Ovary (tissue), 3 donors: Measurements from ENCODE around the gene NDST1.

Experiments
- EP300 ChIP-seq: sonication (generic); formaldehyde crosslinking; IDR thresholded peaks from one replicate; pipeline ENCODE4 v1.6.1; 2017; ENCODE audit warnings: antibody characterized with exemption
- POLR2A ChIP-seq: fragments of 450-650 bp; IDR thresholded peaks from one replicate; pipeline ENCODE4 v1.6.1; 2017; ENCODE audit warnings: antibody characterized with exemption, mild to moderate bottlenecking, moderate library complexity
- TF ChIP-seq, protein P1 (sequence below), 3 donors: fragments of 450-650 bp in 2 of 3; fragments of 200-600 bp in 1 of 3; IDR thresholded peaks; one replicate each; pipeline versions ENCODE4 v1.5.1 to v1.8.0; 2016 to 2022; ENCODE audit warnings: antibody characterized with exemption in 3 of 3, mild to moderate bottlenecking in 1 of 3
- donor health status: DM: no; HTN: no; CAD: no.

DNA sequence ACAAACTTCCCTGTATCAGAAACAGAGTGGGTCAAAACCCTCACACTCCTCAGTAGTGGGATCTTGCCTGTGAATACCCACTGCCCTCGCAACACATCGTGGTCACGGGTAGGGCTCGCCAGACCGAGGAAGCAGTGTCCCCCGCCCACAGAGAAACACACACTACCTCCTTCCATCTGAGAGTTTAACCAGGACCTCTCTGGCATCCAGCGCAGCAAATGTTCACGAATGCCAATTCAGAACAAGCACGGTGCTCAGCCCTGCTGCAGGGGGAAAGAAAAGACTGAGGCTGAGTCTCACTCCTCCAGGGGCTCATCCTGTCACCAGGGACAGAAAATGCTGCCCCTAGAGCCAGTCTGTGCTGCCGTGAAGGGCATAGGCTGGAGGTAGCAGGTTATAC lies 90.1 kb downstream of the NDST1 start:
- TF ChIP-seq, protein P1, sequence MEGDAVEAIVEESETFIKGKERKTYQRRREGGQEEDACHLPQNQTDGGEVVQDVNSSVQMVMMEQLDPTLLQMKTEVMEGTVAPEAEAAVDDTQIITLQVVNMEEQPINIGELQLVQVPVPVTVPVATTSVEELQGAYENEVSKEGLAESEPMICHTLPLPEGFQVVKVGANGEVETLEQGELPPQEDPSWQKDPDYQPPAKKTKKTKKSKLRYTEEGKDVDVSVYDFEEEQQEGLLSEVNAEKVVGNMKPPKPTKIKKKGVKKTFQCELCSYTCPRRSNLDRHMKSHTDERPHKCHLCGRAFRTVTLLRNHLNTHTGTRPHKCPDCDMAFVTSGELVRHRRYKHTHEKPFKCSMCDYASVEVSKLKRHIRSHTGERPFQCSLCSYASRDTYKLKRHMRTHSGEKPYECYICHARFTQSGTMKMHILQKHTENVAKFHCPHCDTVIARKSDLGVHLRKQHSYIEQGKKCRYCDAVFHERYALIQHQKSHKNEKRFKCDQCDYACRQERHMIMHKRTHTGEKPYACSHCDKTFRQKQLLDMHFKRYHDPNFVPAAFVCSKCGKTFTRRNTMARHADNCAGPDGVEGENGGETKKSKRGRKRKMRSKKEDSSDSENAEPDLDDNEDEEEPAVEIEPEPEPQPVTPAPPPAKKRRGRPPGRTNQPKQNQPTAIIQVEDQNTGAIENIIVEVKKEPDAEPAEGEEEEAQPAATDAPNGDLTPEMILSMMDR (IDR thresholded peaks at IDR 0.05), result no peak
- TF ChIP-seq POLR2A, result no peak
- TF ChIP-seq EP300, result no peak
